HepG2 (cell line): ENCODE measurements around the gene TBC1D16. TPM values are rescaled to one million over a fixed set of nuclear protein-coding genes. Genes with fewer than 3 reads are reported as not detected.

Experiments
- BCL6 ChIP-seq: IDR thresholded peaks from 2 replicates; pipeline ENCODE4 v1.6.1; 2016; ENCODE audit warnings: missing genetic modification reagents, missing compliant biosample characterization
- CBX5 ChIP-seq: sonication (generic); formaldehyde crosslinking; IDR thresholded peaks from 2 replicates; pipeline ENCODE4 v1.4.0; 2020; ENCODE audit warnings: missing genetic modification reagents, borderline replicate concordance
- DMAP1 ChIP-seq: IDR thresholded peaks from 2 replicates; pipeline ENCODE4 v1.6.1; 2016
- FOXM1 ChIP-seq: sonication (generic); formaldehyde crosslinking; IDR thresholded peaks from 2 replicates; pipeline ENCODE4 v1.5.0; 2020; ENCODE audit warnings: missing genetic modification reagents
- HOXA5 ChIP-seq: sonication (generic); formaldehyde crosslinking; IDR thresholded peaks from 2 replicates; pipeline ENCODE4 v1.4.0; 2020; ENCODE audit warnings: missing genetic modification reagents
- RBM22 ChIP-seq: fragments of 200-400 bp; formaldehyde crosslinking; optimal IDR thresholded peaks from 2 replicates; pipeline ENCODE3; 2017; ENCODE audit warnings: mild to moderate bottlenecking, low read length, moderate library complexity
- RXRB ChIP-seq: IDR thresholded peaks from 2 replicates; pipeline ENCODE4 v1.6.1; 2016; ENCODE audit warnings: borderline replicate concordance, missing genetic modification reagents, missing compliant biosample characterization
- SP4 ChIP-seq: sonication (generic); formaldehyde crosslinking; IDR thresholded peaks from 2 replicates; pipeline ENCODE4 v1.8.1; 2023; ENCODE audit warnings: mild to moderate bottlenecking, missing genetic modification reagents
- THAP11 ChIP-seq: IDR thresholded peaks from 2 replicates; pipeline ENCODE4 v1.6.1; 2016; ENCODE audit warnings: missing biosample characterization, missing genetic modification reagents
- WIZ ChIP-seq: sonication (generic); formaldehyde crosslinking; IDR thresholded peaks from 2 replicates; pipeline ENCODE4 v1.5.1; 2020; ENCODE audit warnings: mild to moderate bottlenecking, missing genetic modification reagents
- ZFAT ChIP-seq: sonication (generic); formaldehyde crosslinking; conservative IDR thresholded peaks from 2 replicates; pipeline ENCODE4 v1.8.1; 2023; ENCODE audit warnings: missing genetic modification reagents, inconsistent platforms
- ZNF253 ChIP-seq: sonication (generic); formaldehyde crosslinking; IDR thresholded peaks from 2 replicates; pipeline ENCODE4 v1.8.0; 2022; ENCODE audit warnings: mild to moderate bottlenecking, missing genetic modification reagents, borderline replicate concordance
- ZNF558 ChIP-seq: sonication (generic); formaldehyde crosslinking; IDR thresholded peaks from 2 replicates; pipeline ENCODE4 v1.9.0; 2022; ENCODE audit warnings: mild to moderate bottlenecking, missing genetic modification reagents, borderline replicate concordance
- ZNF713 ChIP-seq: sonication (generic); formaldehyde crosslinking; IDR thresholded peaks from 2 replicates; pipeline ENCODE4 v1.4.0; 2020; ENCODE audit warnings: mild to moderate bottlenecking, missing genetic modification reagents
- ZNF878 ChIP-seq: sonication (generic); formaldehyde crosslinking; IDR thresholded peaks from 2 replicates; pipeline ENCODE4 v1.8.1; 2023; ENCODE audit warnings: mild to moderate bottlenecking, missing genetic modification reagents, moderate library complexity
- polyA plus RNA-seq, 8 experiments: library from polyadenylated mRNA; depleted of rRNA in 3 of 8; stranded (reverse) in 7 of 8; unstranded in 1 of 8; fragments of >200 nt; fragmentation: Illumina TruSeq in 4 of 8; extraction: Trizol in 4 of 8; gene quantifications; 2 replicates each; pipeline versions ENCODE4 v1.2.1 to v1.2.3, GENCODE V29; 2011 to 2016; ENCODE audit warnings: low read depth in 4 of 8, missing spikeins in 1 of 8, mixed read lengths in 1 of 8; ENCODE audit not compliant: insufficient read depth in 1 of 8
- total RNA-seq, 5 experiments: library from RNA; depleted of rRNA; stranded (reverse); fragments of >200 nt; fragmentation: Illumina TruSeq; extraction: Trizol; gene quantifications; 2 replicates each; pipeline ENCODE4 v1.2.3, GENCODE V29; 2016; ENCODE audit warnings: low read depth in 1 of 5
- TF ChIP-seq, protein P1 (sequence below): sonication (generic); formaldehyde crosslinking; IDR thresholded peaks from 2 replicates; pipeline ENCODE4 v1.8.0; 2022; ENCODE audit warnings: missing genetic modification reagents, mild to moderate bottlenecking, borderline replicate concordance
- TF ChIP-seq, protein P2 (sequence below): IDR thresholded peaks from 2 replicates; pipeline ENCODE4 v1.6.1; 2016; ENCODE audit warnings: control low read depth
- TF ChIP-seq, protein P3 (sequence below): IDR thresholded peaks from 2 replicates; pipeline ENCODE4 v1.6.1; 2016; ENCODE audit warnings: missing genetic modification reagents, missing compliant biosample characterization
- TF ChIP-seq, protein P4 (sequence below): sonication (generic); formaldehyde crosslinking; IDR thresholded peaks from 2 replicates; pipeline ENCODE4 v1.5.1; 2020; ENCODE audit warnings: missing genetic modification reagents, mild to moderate bottlenecking, borderline replicate concordance
- TF ChIP-seq, protein P5 (sequence below): sonication (generic); formaldehyde crosslinking; IDR thresholded peaks from 2 replicates; pipeline ENCODE4 v1.5.0; 2020; ENCODE audit warnings: mild to moderate bottlenecking, missing genetic modification reagents, borderline replicate concordance
- TF ChIP-seq, protein P6 (sequence below): IDR thresholded peaks from 2 replicates; pipeline ENCODE4 v1.6.1; 2018; ENCODE audit warnings: missing genetic modification reagents, mild to moderate bottlenecking, missing compliant biosample characterization

The TBC1D16 gene
- total and polyA plus RNA-seq, 2 of the 13 experiments (the other 11 are each of a cell fraction or from before 2014, with no cell fraction given): 14.9 to 24.9 TPM

DNA sequence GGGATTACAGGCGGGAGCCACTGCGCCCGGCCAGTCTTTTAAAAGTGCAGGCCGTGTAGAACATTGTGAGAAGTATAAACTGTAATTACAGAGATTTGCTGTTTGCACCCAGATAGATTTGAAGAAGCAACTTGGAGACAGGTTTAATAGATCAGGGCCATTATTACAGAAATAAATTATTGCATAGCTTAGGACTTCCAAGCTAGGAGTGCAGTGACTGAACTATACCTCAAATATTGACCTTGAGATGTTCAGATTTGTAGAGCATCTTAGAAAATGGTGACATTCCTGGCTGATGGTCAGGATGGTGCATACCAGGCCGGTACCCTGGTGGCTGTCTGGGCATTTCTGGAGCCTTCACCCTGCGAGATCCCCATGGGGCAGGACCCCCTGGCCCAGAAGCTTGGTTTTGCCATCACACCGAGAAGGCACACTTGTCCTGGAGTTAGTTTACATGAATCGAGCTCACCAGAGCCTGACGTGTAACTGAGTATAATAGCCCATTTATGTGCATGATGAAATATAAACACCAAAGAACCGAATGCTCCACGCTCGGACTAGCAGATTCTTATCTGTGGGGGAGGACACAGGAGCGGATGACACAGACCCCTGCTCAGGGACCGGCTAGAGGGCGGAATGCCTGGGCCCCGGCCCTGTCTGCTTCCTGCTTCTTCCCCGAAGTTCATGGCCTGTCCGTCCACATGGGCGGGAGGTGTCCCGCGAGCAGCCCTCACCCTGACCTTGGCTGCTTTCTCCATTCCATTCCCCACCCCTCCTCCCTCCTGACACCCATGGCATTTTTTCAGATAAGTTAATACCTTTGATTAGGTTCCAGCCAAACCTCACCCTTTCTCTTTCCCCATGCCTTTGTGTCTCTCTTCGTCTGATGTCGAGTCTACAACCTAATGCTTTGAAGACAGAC, 32.9 kb upstream of the TBC1D16 start (continued):
- TF ChIP-seq, protein P1, sequence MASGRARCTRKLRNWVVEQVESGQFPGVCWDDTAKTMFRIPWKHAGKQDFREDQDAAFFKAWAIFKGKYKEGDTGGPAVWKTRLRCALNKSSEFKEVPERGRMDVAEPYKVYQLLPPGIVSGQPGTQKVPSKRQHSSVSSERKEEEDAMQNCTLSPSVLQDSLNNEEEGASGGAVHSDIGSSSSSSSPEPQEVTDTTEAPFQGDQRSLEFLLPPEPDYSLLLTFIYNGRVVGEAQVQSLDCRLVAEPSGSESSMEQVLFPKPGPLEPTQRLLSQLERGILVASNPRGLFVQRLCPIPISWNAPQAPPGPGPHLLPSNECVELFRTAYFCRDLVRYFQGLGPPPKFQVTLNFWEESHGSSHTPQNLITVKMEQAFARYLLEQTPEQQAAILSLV (CRISPR knock-in tag): 0 out of 2 replicates have a peak, but pooled peaks have one; percentile 15
- TF ChIP-seq ZNF878 (CRISPR knock-in tag) (no peak), RBM22 (no peak), RXRB (CRISPR knock-in tag) (peak; percentile 83; the same call in 1 of the 2 replicates), FOXM1 (CRISPR knock-in tag) (no peak), ZFAT (no peak), DMAP1 (CRISPR knock-in tag) (peak; percentile 44; the same call in 1 of the 2 replicates), BCL6 (CRISPR knock-in tag) (peak; percentile 88), ZNF713 (no peak), CBX5 (CRISPR knock-in tag) (no peak), WIZ (CRISPR knock-in tag) (no peak), HOXA5 (CRISPR knock-in tag) (no peak), ZNF253 (CRISPR knock-in tag) (no peak), THAP11 (CRISPR knock-in tag) (peak; percentile 39), SP4 (CRISPR knock-in tag) (peak; percentile 32; the same call in 1 of the 2 replicates), ZNF558 (no peak)
- TF ChIP-seq, protein P2, sequence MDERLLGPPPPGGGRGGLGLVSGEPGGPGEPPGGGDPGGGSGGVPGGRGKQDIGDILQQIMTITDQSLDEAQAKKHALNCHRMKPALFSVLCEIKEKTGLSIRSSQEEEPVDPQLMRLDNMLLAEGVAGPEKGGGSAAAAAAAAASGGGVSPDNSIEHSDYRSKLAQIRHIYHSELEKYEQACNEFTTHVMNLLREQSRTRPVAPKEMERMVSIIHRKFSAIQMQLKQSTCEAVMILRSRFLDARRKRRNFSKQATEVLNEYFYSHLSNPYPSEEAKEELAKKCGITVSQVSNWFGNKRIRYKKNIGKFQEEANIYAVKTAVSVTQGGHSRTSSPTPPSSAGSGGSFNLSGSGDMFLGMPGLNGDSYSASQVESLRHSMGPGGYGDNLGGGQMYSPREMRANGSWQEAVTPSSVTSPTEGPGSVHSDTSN (CRISPR knock-in tag): no peak
- TF ChIP-seq, protein P3, sequence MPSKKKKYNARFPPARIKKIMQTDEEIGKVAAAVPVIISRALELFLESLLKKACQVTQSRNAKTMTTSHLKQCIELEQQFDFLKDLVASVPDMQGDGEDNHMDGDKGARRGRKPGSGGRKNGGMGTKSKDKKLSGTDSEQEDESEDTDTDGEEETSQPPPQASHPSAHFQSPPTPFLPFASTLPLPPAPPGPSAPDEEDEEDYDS (CRISPR knock-in tag): peak; percentile 17; the same call in 1 of the 2 replicates
- TF ChIP-seq, protein P4, sequence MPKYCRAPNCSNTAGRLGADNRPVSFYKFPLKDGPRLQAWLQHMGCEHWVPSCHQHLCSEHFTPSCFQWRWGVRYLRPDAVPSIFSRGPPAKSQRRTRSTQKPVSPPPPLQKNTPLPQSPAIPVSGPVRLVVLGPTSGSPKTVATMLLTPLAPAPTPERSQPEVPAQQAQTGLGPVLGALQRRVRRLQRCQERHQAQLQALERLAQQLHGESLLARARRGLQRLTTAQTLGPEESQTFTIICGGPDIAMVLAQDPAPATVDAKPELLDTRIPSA (CRISPR knock-in tag): no peak
- TF ChIP-seq, protein P5, sequence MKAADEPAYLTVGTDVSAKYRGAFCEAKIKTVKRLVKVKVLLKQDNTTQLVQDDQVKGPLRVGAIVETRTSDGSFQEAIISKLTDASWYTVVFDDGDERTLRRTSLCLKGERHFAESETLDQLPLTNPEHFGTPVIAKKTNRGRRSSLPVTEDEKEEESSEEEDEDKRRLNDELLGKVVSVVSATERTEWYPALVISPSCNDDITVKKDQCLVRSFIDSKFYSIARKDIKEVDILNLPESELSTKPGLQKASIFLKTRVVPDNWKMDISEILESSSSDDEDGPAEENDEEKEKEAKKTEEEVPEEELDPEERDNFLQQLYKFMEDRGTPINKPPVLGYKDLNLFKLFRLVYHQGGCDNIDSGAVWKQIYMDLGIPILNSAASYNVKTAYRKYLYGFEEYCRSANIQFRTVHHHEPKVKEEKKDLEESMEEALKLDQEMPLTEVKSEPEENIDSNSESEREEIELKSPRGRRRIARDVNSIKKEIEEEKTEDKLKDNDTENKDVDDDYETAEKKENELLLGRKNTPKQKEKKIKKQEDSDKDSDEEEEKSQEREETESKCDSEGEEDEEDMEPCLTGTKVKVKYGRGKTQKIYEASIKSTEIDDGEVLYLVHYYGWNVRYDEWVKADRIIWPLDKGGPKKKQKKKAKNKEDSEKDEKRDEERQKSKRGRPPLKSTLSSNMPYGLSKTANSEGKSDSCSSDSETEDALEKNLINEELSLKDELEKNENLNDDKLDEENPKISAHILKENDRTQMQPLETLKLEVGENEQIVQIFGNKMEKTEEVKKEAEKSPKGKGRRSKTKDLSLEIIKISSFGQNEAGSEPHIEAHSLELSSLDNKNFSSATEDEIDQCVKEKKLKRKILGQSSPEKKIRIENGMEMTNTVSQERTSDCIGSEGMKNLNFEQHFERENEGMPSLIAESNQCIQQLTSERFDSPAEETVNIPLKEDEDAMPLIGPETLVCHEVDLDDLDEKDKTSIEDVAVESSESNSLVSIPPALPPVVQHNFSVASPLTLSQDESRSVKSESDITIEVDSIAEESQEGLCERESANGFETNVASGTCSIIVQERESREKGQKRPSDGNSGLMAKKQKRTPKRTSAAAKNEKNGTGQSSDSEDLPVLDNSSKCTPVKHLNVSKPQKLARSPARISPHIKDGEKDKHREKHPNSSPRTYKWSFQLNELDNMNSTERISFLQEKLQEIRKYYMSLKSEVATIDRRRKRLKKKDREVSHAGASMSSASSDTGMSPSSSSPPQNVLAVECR: peak; percentile 48; the same call in 1 of the 2 replicates
- TF ChIP-seq, protein P6, sequence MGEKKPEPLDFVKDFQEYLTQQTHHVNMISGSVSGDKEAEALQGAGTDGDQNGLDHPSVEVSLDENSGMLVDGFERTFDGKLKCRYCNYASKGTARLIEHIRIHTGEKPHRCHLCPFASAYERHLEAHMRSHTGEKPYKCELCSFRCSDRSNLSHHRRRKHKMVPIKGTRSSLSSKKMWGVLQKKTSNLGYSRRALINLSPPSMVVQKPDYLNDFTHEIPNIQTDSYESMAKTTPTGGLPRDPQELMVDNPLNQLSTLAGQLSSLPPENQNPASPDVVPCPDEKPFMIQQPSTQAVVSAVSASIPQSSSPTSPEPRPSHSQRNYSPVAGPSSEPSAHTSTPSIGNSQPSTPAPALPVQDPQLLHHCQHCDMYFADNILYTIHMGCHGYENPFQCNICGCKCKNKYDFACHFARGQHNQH (CRISPR knock-in tag): peak; percentile 15; the same call in 1 of the 2 replicates
